Measurements from ENCODE around the gene MCRIP2.

GRCh38 chr16:693364-693763 is 51.7 kb downstream of the MCRIP2 start:
- TF ChIP-seq POLR2A (IDR thresholded peaks at IDR 0.05) = no peak
- no peak for TF ChIP-seq CTCF (IDR thresholded peaks at IDR 0.05)
